Activated naive CD4-positive, alpha-beta T cell (primary cell): ENCODE results near the gene UNC5B.

Experiments used
- DNase-seq, 4 experiments: peaks; one replicate each; lab custom pipeline; 2025; lab: John Stamatoyannopoulos, UW

The UNC5B gene

GRCh38 chr10:71300555-71301370 lies 88.4 kb downstream of the UNC5B start:
- DNase-seq = no peak

GRCh38 chr10:71301371-71301916 lies 89.1 kb downstream of the UNC5B start:
- DNase-seq = no peak

GRCh38 chr10:71302451-71302850 lies 90.1 kb downstream of the UNC5B start:
- no peak for DNase-seq

- DNase-seq = no peak
Observed at GRCh38 chr10:71302874-71303568, 90.7 kb downstream of the UNC5B start.

- DNase-seq = no peak
Observed at GRCh38 chr10:71303569-71303907, 91.2 kb downstream of the UNC5B start.

GRCh38 chr10:71304914-71305313 lies 92.5 kb downstream of the UNC5B start:
- no peak for DNase-seq

- no peak for DNase-seq
Observed at GRCh38 chr10:71306979-71307378, 94.6 kb downstream of the UNC5B start.

GRCh38 chr10:71307469-71308085 lies 95.2 kb downstream of the UNC5B start:
- no peak for DNase-seq

- no peak for DNase-seq
Observed at GRCh38 chr10:71308244-71308643, 95.9 kb downstream of the UNC5B start.

GRCh38 chr10:71308985-71309384 lies 96.6 kb downstream of the UNC5B start:
- no peak for DNase-seq

GRCh38 chr10:71309919-71310318 lies 97.5 kb downstream of the UNC5B start:
- no peak for DNase-seq

- no peak for DNase-seq
Observed at GRCh38 chr10:71312220-71312619, 99.8 kb downstream of the UNC5B start.

- DNase-seq = no peak
Observed at GRCh38 chr10:71312811-71313789, 100.7 kb downstream of the UNC5B start.

GRCh38 chr10:71314028-71314693 lies 101.8 kb downstream of the UNC5B start:
- peak in 3 of 4 experiments; percentile 8 to 38 (median 32) for DNase-seq

- no peak for DNase-seq
Observed at GRCh38 chr10:71314694-71315225, 102.4 kb downstream of the UNC5B start.

GRCh38 chr10:71316056-71316785 lies 103.9 kb downstream of the UNC5B start:
- DNase-seq = no peak

GRCh38 chr10:71316786-71317160 lies 104.4 kb downstream of the UNC5B start:
- DNase-seq = no peak

GRCh38 chr10:71317739-71318138 lies 105.4 kb downstream of the UNC5B start:
- DNase-seq = no peak

GRCh38 chr10:71319042-71319799 lies 106.9 kb downstream of the UNC5B start, which contains the start of gene SLC29A3:
Gene SLC29A3, plus strand, starts transcription at chr10:71319259. Its CDS starts 51 bp downstream, at chr10:71319310.
- peak; percentile 47 to 72 (median 56) for DNase-seq
